Measurements from ENCODE around the gene PSD4.
A peak's percentile ranks its signal among the peaks of the same experiment; 100 is the strongest.

The PSD4 gene

GRCh38 chr2:113157897-113158753 is 15.6 kb upstream of the PSD4 start:
- peak overlapping the region; percentile 8 for H3K4me3 ChIP-seq (replicated peaks; ENCODE audit: low read depth, low read length)
- no peak for TF ChIP-seq CTCF (IDR thresholded peaks at IDR 0.05; ENCODE audit: low read length, missing control alignments)
- DNase-seq (ENCODE audit: low read depth): peak; percentile 25

- no peak for DNase-seq (ENCODE audit: low read depth)
- no peak for TF ChIP-seq CTCF (IDR thresholded peaks at IDR 0.05; ENCODE audit: low read length, missing control alignments)
- no peak overlapping the region for H3K4me3 ChIP-seq (replicated peaks; ENCODE audit: low read depth, low read length)
Observed at GRCh38 chr2:113158884-113159553, 14.8 kb upstream of the PSD4 start.

- no peak overlapping the region for H3K4me3 ChIP-seq (replicated peaks; ENCODE audit: low read depth, low read length)
- DNase-seq (ENCODE audit: low read depth): no peak
- TF ChIP-seq CTCF (IDR thresholded peaks at IDR 0.05; ENCODE audit: low read length, missing control alignments): no peak
Observed at GRCh38 chr2:113160248-113160647, 13.5 kb upstream of the PSD4 start.

- no peak for TF ChIP-seq CTCF (IDR thresholded peaks at IDR 0.05; ENCODE audit: low read length, missing control alignments)
- DNase-seq (ENCODE audit: low read depth): no peak
- no peak overlapping the region for H3K4me3 ChIP-seq (replicated peaks; ENCODE audit: low read depth, low read length)
Observed at GRCh38 chr2:113160962-113161361, 12.8 kb upstream of the PSD4 start.

- TF ChIP-seq CTCF (IDR thresholded peaks at IDR 0.05; ENCODE audit: low read length, missing control alignments): no peak
- no peak overlapping the region for H3K4me3 ChIP-seq (replicated peaks; ENCODE audit: low read depth, low read length)
- no peak for DNase-seq (ENCODE audit: low read depth)
Observed at GRCh38 chr2:113162173-113162572, 11.6 kb upstream of the PSD4 start.

- H3K4me3 ChIP-seq (replicated peaks; ENCODE audit: low read depth, low read length): no peak overlapping the region
- no peak for TF ChIP-seq CTCF (IDR thresholded peaks at IDR 0.05; ENCODE audit: low read length, missing control alignments)
- no peak for DNase-seq (ENCODE audit: low read depth)
Observed at GRCh38 chr2:113162869-113163268, 10.9 kb upstream of the PSD4 start.
